HepG2 (cell line): ENCODE results near the gene C19orf85. TPM values are rescaled to one million over a fixed set of nuclear protein-coding genes. Genes with fewer than 3 reads are reported as not detected.

ENCODE experiments used
- AGO1 ChIP-seq: fragments of 200-400 bp; formaldehyde crosslinking; IDR thresholded peaks from 2 replicates; pipeline ENCODE4 v1.6.1; 2017; ENCODE audit warnings: mild to moderate bottlenecking, low read depth, low read length, moderate library complexity; ENCODE audit not compliant: poor library complexity, severe bottlenecking
- CBX1 ChIP-seq: IDR thresholded peaks from one replicate; pipeline ENCODE4 v1.6.1; 2016; ENCODE audit warnings: antibody characterized with exemption, low read depth
- CC2D1A ChIP-seq: sonication (generic); formaldehyde crosslinking; IDR thresholded peaks from 2 replicates; pipeline ENCODE4 v1.8.1; 2023; ENCODE audit warnings: mild to moderate bottlenecking, missing genetic modification reagents
- HOXA3 ChIP-seq: sonication (generic); formaldehyde crosslinking; IDR thresholded peaks from 2 replicates; pipeline ENCODE4 v1.5.0; 2020; ENCODE audit warnings: missing genetic modification reagents
- HOXA5 ChIP-seq: sonication (generic); formaldehyde crosslinking; IDR thresholded peaks from 2 replicates; pipeline ENCODE4 v1.4.0; 2020; ENCODE audit warnings: missing genetic modification reagents
- MEIS1 ChIP-seq: sonication (generic); formaldehyde crosslinking; IDR thresholded peaks from 2 replicates; pipeline ENCODE4 v1.9.0; 2021; ENCODE audit warnings: mild to moderate bottlenecking, missing genetic modification reagents, moderate library complexity, borderline replicate concordance
- MYNN ChIP-seq: sonication (generic); formaldehyde crosslinking; IDR thresholded peaks from 2 replicates; pipeline ENCODE4 v1.4.0; 2020; ENCODE audit warnings: mild to moderate bottlenecking, low read depth, missing genetic modification reagents
- NFE2 ChIP-seq: sonication (generic); formaldehyde crosslinking; IDR thresholded peaks from 2 replicates; pipeline ENCODE4 v1.4.0; 2020; ENCODE audit warnings: missing genetic modification reagents
- PITX1 ChIP-seq: sonication (generic); formaldehyde crosslinking; IDR thresholded peaks from 2 replicates; pipeline ENCODE4 v1.5.1; 2020; ENCODE audit warnings: mild to moderate bottlenecking, missing genetic modification reagents
- PRPF4 ChIP-seq: fragments of 200-400 bp; formaldehyde crosslinking; IDR thresholded peaks from 2 replicates; pipeline ENCODE4 v1.6.1; 2016; ENCODE audit warnings: low read length, low read depth; ENCODE audit not compliant: poor library complexity, severe bottlenecking
- SALL2 ChIP-seq: sonication (generic); formaldehyde crosslinking; IDR thresholded peaks from 2 replicates; pipeline ENCODE4 v1.8.1; 2023; ENCODE audit warnings: mild to moderate bottlenecking, missing genetic modification reagents, inconsistent platforms
- SMAD1 ChIP-seq: sonication (generic); formaldehyde crosslinking; IDR thresholded peaks from 2 replicates; pipeline ENCODE4 v1.4.0; 2020; ENCODE audit warnings: missing genetic modification reagents, low read depth, mild to moderate bottlenecking, borderline replicate concordance
- ZBTB8A ChIP-seq: sonication (generic); formaldehyde crosslinking; IDR thresholded peaks from 2 replicates; pipeline ENCODE4 v1.4.0; 2020; ENCODE audit warnings: mild to moderate bottlenecking, low read depth, missing genetic modification reagents, borderline replicate concordance
- ZNF136 ChIP-seq: sonication (generic); formaldehyde crosslinking; IDR thresholded peaks from 2 replicates; pipeline ENCODE4 v1.8.1; 2022; ENCODE audit warnings: low read depth, mild to moderate bottlenecking, moderate library complexity, missing genetic modification reagents
- ZNF432 ChIP-seq: sonication (generic); formaldehyde crosslinking; IDR thresholded peaks from 2 replicates; pipeline ENCODE4 v1.5.0; 2020; ENCODE audit warnings: missing genetic modification reagents, mild to moderate bottlenecking, borderline replicate concordance
- polyA plus RNA-seq, 8 experiments: library from polyadenylated mRNA; depleted of rRNA in 3 of 8; stranded (reverse) in 7 of 8; unstranded in 1 of 8; fragments of >200 nt; fragmentation: Illumina TruSeq in 4 of 8; extraction: Trizol in 4 of 8; gene quantifications; 2 replicates each; pipeline versions ENCODE4 v1.2.1 to v1.2.3, GENCODE V29; 2011 to 2016; ENCODE audit warnings: low read depth in 4 of 8, missing spikeins in 1 of 8, mixed read lengths in 1 of 8; ENCODE audit not compliant: insufficient read depth in 1 of 8
- total RNA-seq, 5 experiments: library from RNA; depleted of rRNA; stranded (reverse); fragments of >200 nt; fragmentation: Illumina TruSeq; extraction: Trizol; gene quantifications; 2 replicates each; pipeline ENCODE4 v1.2.3, GENCODE V29; 2016; ENCODE audit warnings: low read depth in 1 of 5
- TF ChIP-seq, protein P1 (sequence below): sonication (generic); formaldehyde crosslinking; IDR thresholded peaks from 2 replicates; pipeline ENCODE4 v1.5.1; 2020; ENCODE audit warnings: missing genetic modification reagents, mild to moderate bottlenecking, borderline replicate concordance
- TF ChIP-seq, protein P2 (sequence below): sonication (generic); formaldehyde crosslinking; IDR thresholded peaks from 2 replicates; pipeline ENCODE4 v1.8.0; 2022; ENCODE audit warnings: missing genetic modification reagents, mild to moderate bottlenecking, borderline replicate concordance
- TF ChIP-seq, protein P3 (sequence below): sonication (generic); formaldehyde crosslinking; IDR thresholded peaks from 2 replicates; pipeline ENCODE4 v1.5.0; 2020; ENCODE audit warnings: mild to moderate bottlenecking, missing genetic modification reagents
- TF ChIP-seq, protein P4 (sequence below): sonication (generic); formaldehyde crosslinking; IDR thresholded peaks from 2 replicates; pipeline ENCODE4 v1.8.0; 2022; ENCODE audit warnings: mild to moderate bottlenecking, missing genetic modification reagents
- TF ChIP-seq, protein P5 (sequence below): IDR thresholded peaks from 2 replicates; pipeline ENCODE4 v1.6.1; 2012; ENCODE audit warnings: low read depth, low read length, improper control_type of control experiment

The C19orf85 gene
- total and polyA plus RNA-seq, 2 of the 13 experiments (the other 11 are each of a cell fraction or from before 2014, with no cell fraction given), result not detected

DNA sequence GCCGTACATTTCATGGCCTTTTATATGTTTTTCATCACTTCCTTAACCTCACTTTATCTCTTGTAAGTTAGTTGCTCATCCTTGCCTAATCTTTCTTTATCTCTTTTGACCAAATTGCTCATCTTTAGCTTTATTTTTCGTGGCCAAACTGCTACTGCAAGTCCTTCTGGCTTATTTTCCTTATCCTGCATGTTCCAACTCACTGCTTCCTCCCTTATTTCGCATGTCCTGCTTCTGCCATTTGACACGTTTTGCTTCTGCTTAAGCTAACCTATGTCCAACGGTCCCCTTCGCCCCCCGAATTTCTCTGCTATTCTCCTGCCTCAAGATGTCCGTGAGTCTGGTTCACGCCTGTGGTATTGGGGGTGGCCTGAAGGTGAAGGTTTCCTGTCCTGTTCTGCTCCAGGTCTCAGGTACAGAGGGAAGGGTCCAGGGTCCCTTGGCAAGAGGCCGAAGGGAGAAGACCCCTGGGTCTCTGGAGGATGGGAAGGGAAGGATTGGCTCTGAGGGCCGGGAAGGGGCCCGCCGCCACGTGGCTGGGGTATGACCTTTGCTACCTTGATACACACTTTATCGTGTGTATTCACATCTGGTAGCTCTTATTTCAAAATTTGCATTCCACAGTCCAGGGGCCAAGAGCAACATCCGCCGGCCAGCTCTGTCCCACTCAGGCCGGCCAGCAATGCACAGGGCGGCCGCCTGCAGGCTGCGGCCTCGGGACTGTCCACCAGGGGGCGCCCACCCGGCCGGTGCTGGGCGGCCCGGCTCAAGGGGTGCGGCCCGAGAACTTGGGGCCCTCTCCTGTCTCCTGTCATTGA, 2.9 kb upstream of the C19orf85 start (continued):
- TF ChIP-seq, protein P1, sequence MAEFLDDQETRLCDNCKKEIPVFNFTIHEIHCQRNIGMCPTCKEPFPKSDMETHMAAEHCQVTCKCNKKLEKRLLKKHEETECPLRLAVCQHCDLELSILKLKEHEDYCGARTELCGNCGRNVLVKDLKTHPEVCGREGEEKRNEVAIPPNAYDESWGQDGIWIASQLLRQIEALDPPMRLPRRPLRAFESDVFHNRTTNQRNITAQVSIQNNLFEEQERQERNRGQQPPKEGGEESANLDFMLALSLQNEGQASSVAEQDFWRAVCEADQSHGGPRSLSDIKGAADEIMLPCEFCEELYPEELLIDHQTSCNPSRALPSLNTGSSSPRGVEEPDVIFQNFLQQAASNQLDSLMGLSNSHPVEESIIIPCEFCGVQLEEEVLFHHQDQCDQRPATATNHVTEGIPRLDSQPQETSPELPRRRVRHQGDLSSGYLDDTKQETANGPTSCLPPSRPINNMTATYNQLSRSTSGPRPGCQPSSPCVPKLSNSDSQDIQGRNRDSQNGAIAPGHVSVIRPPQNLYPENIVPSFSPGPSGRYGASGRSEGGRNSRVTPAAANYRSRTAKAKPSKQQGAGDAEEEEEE (CRISPR knock-in tag), result no peak
- TF ChIP-seq HOXA5 (CRISPR knock-in tag) (0 out of 2 replicates have a peak, but pooled peaks have one; percentile 33), SMAD1 (no peak), PITX1 (CRISPR knock-in tag) (no peak), CBX1 (no peak), HOXA3 (CRISPR knock-in tag) (peak; percentile 57; the same call in 1 of the 2 replicates), ZNF136 (CRISPR knock-in tag) (no peak), AGO1 (no peak), ZBTB8A (no peak), SALL2 (CRISPR knock-in tag) (no peak), MEIS1 (no peak), NFE2 (CRISPR knock-in tag) (no peak), CC2D1A (CRISPR knock-in tag) (no peak), ZNF432 (CRISPR knock-in tag) (no peak), PRPF4 (no peak), MYNN (CRISPR knock-in tag) (no peak)
- TF ChIP-seq, protein P2, sequence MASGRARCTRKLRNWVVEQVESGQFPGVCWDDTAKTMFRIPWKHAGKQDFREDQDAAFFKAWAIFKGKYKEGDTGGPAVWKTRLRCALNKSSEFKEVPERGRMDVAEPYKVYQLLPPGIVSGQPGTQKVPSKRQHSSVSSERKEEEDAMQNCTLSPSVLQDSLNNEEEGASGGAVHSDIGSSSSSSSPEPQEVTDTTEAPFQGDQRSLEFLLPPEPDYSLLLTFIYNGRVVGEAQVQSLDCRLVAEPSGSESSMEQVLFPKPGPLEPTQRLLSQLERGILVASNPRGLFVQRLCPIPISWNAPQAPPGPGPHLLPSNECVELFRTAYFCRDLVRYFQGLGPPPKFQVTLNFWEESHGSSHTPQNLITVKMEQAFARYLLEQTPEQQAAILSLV (CRISPR knock-in tag), result peak; percentile 33; the same call in 1 of the 2 replicates
- TF ChIP-seq, protein P3, sequence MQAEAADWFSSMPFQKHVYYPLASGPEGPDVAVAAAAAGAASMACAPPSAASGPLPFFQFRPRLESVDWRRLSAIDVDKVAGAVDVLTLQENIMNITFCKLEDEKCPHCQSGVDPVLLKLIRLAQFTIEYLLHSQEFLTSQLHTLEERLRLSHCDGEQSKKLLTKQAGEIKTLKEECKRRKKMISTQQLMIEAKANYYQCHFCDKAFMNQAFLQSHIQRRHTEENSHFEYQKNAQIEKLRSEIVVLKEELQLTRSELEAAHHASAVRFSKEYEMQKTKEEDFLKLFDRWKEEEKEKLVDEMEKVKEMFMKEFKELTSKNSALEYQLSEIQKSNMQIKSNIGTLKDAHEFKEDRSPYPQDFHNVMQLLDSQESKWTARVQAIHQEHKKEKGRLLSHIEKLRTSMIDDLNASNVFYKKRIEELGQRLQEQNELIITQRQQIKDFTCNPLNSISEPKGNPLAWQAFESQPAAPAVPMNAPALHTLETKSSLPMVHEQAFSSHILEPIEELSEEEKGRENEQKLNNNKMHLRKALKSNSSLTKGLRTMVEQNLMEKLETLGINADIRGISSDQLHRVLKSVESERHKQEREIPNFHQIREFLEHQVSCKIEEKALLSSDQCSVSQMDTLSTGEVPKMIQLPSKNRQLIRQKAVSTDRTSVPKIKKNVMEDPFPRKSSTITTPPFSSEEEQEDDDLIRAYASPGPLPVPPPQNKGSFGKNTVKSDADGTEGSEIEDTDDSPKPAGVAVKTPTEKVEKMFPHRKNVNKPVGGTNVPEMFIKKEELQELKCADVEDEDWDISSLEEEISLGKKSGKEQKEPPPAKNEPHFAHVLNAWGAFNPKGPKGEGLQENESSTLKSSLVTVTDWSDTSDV, result no peak
- TF ChIP-seq, protein P4, sequence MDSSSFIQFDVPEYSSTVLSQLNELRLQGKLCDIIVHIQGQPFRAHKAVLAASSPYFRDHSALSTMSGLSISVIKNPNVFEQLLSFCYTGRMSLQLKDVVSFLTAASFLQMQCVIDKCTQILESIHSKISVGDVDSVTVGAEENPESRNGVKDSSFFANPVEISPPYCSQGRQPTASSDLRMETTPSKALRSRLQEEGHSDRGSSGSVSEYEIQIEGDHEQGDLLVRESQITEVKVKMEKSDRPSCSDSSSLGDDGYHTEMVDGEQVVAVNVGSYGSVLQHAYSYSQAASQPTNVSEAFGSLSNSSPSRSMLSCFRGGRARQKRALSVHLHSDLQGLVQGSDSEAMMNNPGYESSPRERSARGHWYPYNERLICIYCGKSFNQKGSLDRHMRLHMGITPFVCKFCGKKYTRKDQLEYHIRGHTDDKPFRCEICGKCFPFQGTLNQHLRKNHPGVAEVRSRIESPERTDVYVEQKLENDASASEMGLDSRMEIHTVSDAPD (CRISPR knock-in tag), result no peak
- TF ChIP-seq, protein P5, sequence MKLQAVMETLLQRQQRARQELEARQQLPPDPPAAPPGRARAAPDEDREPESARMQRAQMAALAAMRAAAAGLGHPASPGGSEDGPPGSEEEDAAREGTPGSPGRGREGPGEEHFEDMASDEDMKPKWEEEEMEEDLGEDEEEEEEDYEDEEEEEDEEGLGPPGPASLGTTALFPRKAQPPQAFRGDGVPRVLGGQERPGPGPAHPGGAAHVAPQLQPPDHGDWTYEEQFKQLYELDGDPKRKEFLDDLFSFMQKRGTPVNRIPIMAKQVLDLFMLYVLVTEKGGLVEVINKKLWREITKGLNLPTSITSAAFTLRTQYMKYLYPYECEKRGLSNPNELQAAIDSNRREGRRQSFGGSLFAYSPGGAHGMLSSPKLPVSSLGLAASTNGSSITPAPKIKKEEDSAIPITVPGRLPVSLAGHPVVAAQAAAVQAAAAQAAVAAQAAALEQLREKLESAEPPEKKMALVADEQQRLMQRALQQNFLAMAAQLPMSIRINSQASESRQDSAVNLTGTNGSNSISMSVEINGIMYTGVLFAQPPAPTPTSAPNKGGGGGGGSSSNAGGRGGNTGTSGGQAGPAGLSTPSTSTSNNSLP, result peak; percentile 73; the same call in 1 of the 2 replicates
